Rectal smooth muscle tissue (tissue), 1 donor: ENCODE results near the gene COL11A2.

Experiments used
- H3K27ac ChIP-seq: one replicate; pipeline ENCODE4 v1.7.0; 2013; ENCODE audit warnings: low read depth, low read length, inconsistent platforms
- H3K27me3 ChIP-seq: one replicate; pipeline ENCODE4 v1.7.0; 2013; ENCODE audit warnings: low read length; ENCODE audit not compliant: control insufficient read depth, insufficient read depth
- H3K36me3 ChIP-seq: one replicate; pipeline ENCODE4 v1.7.0; 2013; ENCODE audit warnings: low read length; ENCODE audit not compliant: control insufficient read depth, insufficient read depth
- H3K4me1 ChIP-seq: one replicate; pipeline ENCODE4 v1.7.0; 2013; ENCODE audit warnings: low read length; ENCODE audit not compliant: control insufficient read depth, insufficient read depth
- H3K4me3 ChIP-seq: one replicate; pipeline ENCODE4 v1.7.0; 2013; ENCODE audit warnings: low read length
- H3K9ac ChIP-seq: one replicate; pipeline ENCODE4 v1.7.0; 2013; ENCODE audit warnings: low read length

Gene COL11A2

GRCh38 chr6:33118525-33119123, 73.6 kb downstream of the COL11A2 start:
- peaks cover 12% of the 10 kb centered on the region for H3K27me3 ChIP-seq
- H3K9ac ChIP-seq, result no peak overlapping the region
- no peaks in the 10 kb centered on the region for H3K36me3 ChIP-seq
- H3K4me1 ChIP-seq, result no peaks in the 10 kb centered on the region
- no peak overlapping the region for H3K27ac ChIP-seq
- no peak overlapping the region for H3K4me3 ChIP-seq

GRCh38 chr6:33117811-33118277, 74.4 kb downstream of the COL11A2 start:
- no peaks in the 10 kb centered on the region for H3K36me3 ChIP-seq
- H3K27me3 ChIP-seq, result peaks cover 12% of the 10 kb centered on the region
- no peak overlapping the region for H3K9ac ChIP-seq
- no peak overlapping the region for H3K27ac ChIP-seq
- H3K4me1 ChIP-seq, result no peaks in the 10 kb centered on the region
- H3K4me3 ChIP-seq, result no peak overlapping the region

GRCh38 chr6:33116841-33117711, 75.2 kb downstream of the COL11A2 start:
- H3K9ac ChIP-seq, result no peak overlapping the region
- peaks cover 15% of the 10 kb centered on the region for H3K27me3 ChIP-seq

GRCh38 chr6:33116417-33116816, 75.8 kb downstream of the COL11A2 start:
- Histone ChIP-seq H3K4me3 (no peak overlapping the region), H3K27me3 (peaks cover 15% of the 10 kb centered on the region), H3K27ac (no peak overlapping the region), H3K9ac (no peak overlapping the region), H3K36me3 (no peaks in the 10 kb centered on the region), H3K4me1 (no peaks in the 10 kb centered on the region)

More at GRCh38 chr6:33116841-33117711, 75.2 kb downstream of the COL11A2 start:
- H3K36me3 ChIP-seq, result no peaks in the 10 kb centered on the region
- no peak overlapping the region for H3K27ac ChIP-seq
- no peak overlapping the region for H3K4me3 ChIP-seq
- no peaks in the 10 kb centered on the region for H3K4me1 ChIP-seq

- no peak overlapping the region for H3K9ac ChIP-seq
- H3K27me3 ChIP-seq, result peaks cover 15% of the 10 kb centered on the region
- no peaks in the 10 kb centered on the region for H3K36me3 ChIP-seq
- no peaks in the 10 kb centered on the region for H3K4me1 ChIP-seq
- no peak overlapping the region for H3K27ac ChIP-seq
- no peak overlapping the region for H3K4me3 ChIP-seq
Observed at GRCh38 chr6:33114406-33114805, 77.9 kb downstream of the COL11A2 start.

GRCh38 chr6:33113755-33114154, 78.5 kb downstream of the COL11A2 start:
- Histone ChIP-seq H3K27ac (no peak overlapping the region), H3K9ac (no peak overlapping the region), H3K4me3 (no peak overlapping the region), H3K27me3 (peaks cover 15% of the 10 kb centered on the region), H3K4me1 (no peaks in the 10 kb centered on the region), H3K36me3 (no peaks in the 10 kb centered on the region)
